Hepatocyte (in vitro differentiated cells): ENCODE measurements around the gene LFNG. TPM values are rescaled to one million over a fixed set of nuclear protein-coding genes. Genes with fewer than 3 reads are reported as not detected.

Source experiments
- DNase-seq: peaks from one replicate; pipeline ENCODE4 v3.0.0-alpha.2; 2016; ENCODE audit warnings: low spot score
- H2AFZ ChIP-seq: fragments of 200-600 bp; sonication (generic); 2 replicates; pipeline ENCODE4 v1.6.0; 2016; ENCODE audit warnings: antibody characterized with exemption, mild to moderate bottlenecking
- H3K27ac ChIP-seq: fragments of 200-600 bp; sonication (generic); 2 replicates; pipeline ENCODE4 v1.5.1; 2016; ENCODE audit warnings: mild to moderate bottlenecking
- H3K27me3 ChIP-seq: fragments of 200-600 bp; sonication (generic); 2 replicates; pipeline ENCODE4 v1.6.1; 2016
- H3K36me3 ChIP-seq: fragments of 200-600 bp; sonication (generic); replicated peaks from 2 replicates; pipeline ENCODE4 v1.5.1; 2016; ENCODE audit warnings: low read depth; ENCODE audit not compliant: insufficient read depth
- H3K4me1 ChIP-seq: fragments of 200-600 bp; sonication (generic); 2 replicates; pipeline ENCODE4 v1.5.1; 2016; ENCODE audit warnings: mild to moderate bottlenecking, moderate library complexity; ENCODE audit not compliant: insufficient read depth
- H3K4me2 ChIP-seq: fragments of 200-600 bp; sonication (generic); 2 replicates; pipeline ENCODE4 v1.6.0; 2016
- H3K4me3 ChIP-seq: fragments of 200-600 bp; sonication (generic); 2 replicates; pipeline ENCODE4 v1.5.1; 2016; ENCODE audit warnings: mild to moderate bottlenecking
- H3K79me2 ChIP-seq: fragments of 200-600 bp; sonication (generic); 2 replicates; pipeline ENCODE4 v1.6.0; 2017; ENCODE audit warnings: mild to moderate bottlenecking
- H3K9me2 ChIP-seq: fragments of 200-600 bp; sonication (generic); replicated peaks from 2 replicates; pipeline ENCODE4 v1.6.0; 2017; ENCODE audit warnings: mild to moderate bottlenecking; ENCODE audit not compliant: insufficient read depth
- H3K9me3 ChIP-seq: fragments of 200-600 bp; sonication (generic); 2 replicates; pipeline ENCODE4 v1.5.1; 2016; ENCODE audit warnings: low read depth, mild to moderate bottlenecking
- H4K20me1 ChIP-seq: fragments of 200-600 bp; sonication (generic); 2 replicates; pipeline ENCODE4 v1.6.0; 2016; ENCODE audit warnings: mild to moderate bottlenecking; ENCODE audit not compliant: insufficient read depth, poor library complexity, severe bottlenecking
- EZH2 ChIP-seq: fragments of 200-600 bp; sonication (generic); IDR thresholded peaks from 2 replicates; pipeline ENCODE4 v1.6.1; 2016; ENCODE audit warnings: antibody characterized with exemption, mild to moderate bottlenecking, borderline replicate concordance
- EZH2phosphoT487 ChIP-seq: fragments of 200-600 bp; sonication (generic); IDR thresholded peaks from one replicate; pipeline ENCODE4 v1.6.1; 2018; ENCODE audit warnings: antibody characterized with exemption, mild to moderate bottlenecking, low read depth, moderate library complexity; ENCODE audit not compliant: unreplicated experiment, severe bottlenecking
- WGBS: methylation state at CpG from one replicate; pipeline ENCODE4 v1.1.6; 2016; ENCODE audit warnings: low lambda C conversion rate; ENCODE audit errors: missing lambda C conversion rate; 5-methylcytosine and 5-hydroxymethylcytosine counted together
- polyA plus RNA-seq: library from polyadenylated mRNA; unstranded; fragments of >200 nt; fragmentation: Nextera tagmentation; extraction: Ambion mirVana; gene quantifications from 2 replicates; pipeline ENCODE4 v1.2.1, GENCODE V29; 2016
- total RNA-seq: library from RNA; depleted of rRNA; stranded (reverse); fragments of >200 nt; gene quantifications from 2 replicates; pipeline ENCODE4 v1.2.3, GENCODE V29; 2014
- TF ChIP-seq, protein P1 (sequence below): fragments of 200-600 bp; sonication (generic); IDR thresholded peaks from 2 replicates; pipeline ENCODE4 v1.5.1; 2016; ENCODE audit warnings: antibody characterized with exemption, mild to moderate bottlenecking; ENCODE audit not compliant: poor library complexity

LFNG gene
- total and polyA plus RNA-seq, 2 experiments from 2014 or later, result 1.2 to 4.5 TPM

DNA sequence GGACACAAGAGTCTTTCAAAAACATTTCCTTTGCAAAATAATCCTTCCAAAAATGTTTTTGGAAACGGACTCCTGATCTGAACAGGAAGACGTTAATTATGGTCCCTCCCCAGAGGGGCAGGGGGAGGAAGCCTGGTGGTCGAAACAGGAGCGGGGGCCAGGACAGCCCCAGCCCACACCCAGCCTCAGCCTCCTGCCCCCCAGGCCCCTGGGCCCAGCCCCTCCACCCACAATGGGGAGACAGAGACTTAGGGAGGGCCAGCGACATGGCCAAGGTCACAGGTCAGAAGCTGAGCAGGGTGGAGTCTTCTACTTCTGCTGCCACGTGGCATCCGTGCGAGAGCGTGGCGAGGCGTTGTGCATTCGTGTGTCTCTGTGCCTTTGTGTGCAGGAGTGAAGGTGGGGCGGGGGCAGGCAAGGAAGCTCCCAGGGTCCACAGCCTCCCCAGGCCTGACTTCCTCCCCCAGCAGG, 29.4 kb upstream of the LFNG start:
- H3K79me2 ChIP-seq, result no peaks in the 10 kb centered on the region
- no peaks in the 10 kb centered on the region for H3K9me3 ChIP-seq
- H3K36me3 ChIP-seq, result no peaks in the 10 kb centered on the region
- H2AFZ ChIP-seq, result no peak overlapping the region
- 74% methylated on average over 13 of the region's 13 CpGs for WGBS
- no peaks in the 10 kb centered on the region for H3K27me3 ChIP-seq
- TF ChIP-seq EZH2phosphoT487 (no peak), EZH2 (no peak)
- TF ChIP-seq, protein P1, sequence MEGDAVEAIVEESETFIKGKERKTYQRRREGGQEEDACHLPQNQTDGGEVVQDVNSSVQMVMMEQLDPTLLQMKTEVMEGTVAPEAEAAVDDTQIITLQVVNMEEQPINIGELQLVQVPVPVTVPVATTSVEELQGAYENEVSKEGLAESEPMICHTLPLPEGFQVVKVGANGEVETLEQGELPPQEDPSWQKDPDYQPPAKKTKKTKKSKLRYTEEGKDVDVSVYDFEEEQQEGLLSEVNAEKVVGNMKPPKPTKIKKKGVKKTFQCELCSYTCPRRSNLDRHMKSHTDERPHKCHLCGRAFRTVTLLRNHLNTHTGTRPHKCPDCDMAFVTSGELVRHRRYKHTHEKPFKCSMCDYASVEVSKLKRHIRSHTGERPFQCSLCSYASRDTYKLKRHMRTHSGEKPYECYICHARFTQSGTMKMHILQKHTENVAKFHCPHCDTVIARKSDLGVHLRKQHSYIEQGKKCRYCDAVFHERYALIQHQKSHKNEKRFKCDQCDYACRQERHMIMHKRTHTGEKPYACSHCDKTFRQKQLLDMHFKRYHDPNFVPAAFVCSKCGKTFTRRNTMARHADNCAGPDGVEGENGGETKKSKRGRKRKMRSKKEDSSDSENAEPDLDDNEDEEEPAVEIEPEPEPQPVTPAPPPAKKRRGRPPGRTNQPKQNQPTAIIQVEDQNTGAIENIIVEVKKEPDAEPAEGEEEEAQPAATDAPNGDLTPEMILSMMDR, result no peak
- H3K4me2 ChIP-seq, result no peak overlapping the region
- no peaks in the 10 kb centered on the region for H4K20me1 ChIP-seq
- peaks cover 13% of the 10 kb centered on the region for H3K4me1 ChIP-seq
- no peaks in the 10 kb centered on the region for H3K9me2 ChIP-seq
- no peak for DNase-seq
- H3K27ac ChIP-seq, result no peak overlapping the region
- no peak overlapping the region for H3K4me3 ChIP-seq

DNA sequence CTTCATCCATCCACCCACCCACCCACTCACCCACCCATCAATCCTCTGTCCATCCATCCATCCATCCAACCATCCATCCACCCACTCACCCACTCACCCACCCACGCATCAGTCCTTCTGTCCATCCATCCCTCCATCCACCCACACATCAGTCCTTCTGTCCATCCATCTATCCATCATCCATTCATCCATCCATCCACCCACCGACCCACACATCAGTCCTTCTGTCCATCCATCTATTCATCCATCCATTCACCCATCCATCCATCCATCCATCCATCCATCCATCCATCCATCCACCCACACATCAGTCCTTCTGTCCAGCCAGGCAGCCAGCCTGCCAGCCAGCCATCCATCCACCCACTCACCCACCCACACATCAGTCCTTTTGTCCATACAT, 27.5 kb upstream of the LFNG start:
- TF ChIP-seq EZH2, result no peak
- TF ChIP-seq EZH2phosphoT487, result no peak
- TF ChIP-seq, protein P1, result no peak
- no peaks in the 10 kb centered on the region for H3K79me2 ChIP-seq
- no peaks in the 10 kb centered on the region for H3K9me3 ChIP-seq
- H3K27me3 ChIP-seq, result no peaks in the 10 kb centered on the region
- no peak for DNase-seq
- no peak overlapping the region for H3K4me3 ChIP-seq
- WGBS, result 89% methylated on average over 1 of the region's 2 CpGs
- no peaks in the 10 kb centered on the region for H3K9me2 ChIP-seq
- no peaks in the 10 kb centered on the region for H3K36me3 ChIP-seq
- no peak overlapping the region for H3K27ac ChIP-seq
- H4K20me1 ChIP-seq, result no peaks in the 10 kb centered on the region
- no peak overlapping the region for H2AFZ ChIP-seq
- H3K4me1 ChIP-seq, result peaks cover 18% of the 10 kb centered on the region
- H3K4me2 ChIP-seq, result no peak overlapping the region

DNA sequence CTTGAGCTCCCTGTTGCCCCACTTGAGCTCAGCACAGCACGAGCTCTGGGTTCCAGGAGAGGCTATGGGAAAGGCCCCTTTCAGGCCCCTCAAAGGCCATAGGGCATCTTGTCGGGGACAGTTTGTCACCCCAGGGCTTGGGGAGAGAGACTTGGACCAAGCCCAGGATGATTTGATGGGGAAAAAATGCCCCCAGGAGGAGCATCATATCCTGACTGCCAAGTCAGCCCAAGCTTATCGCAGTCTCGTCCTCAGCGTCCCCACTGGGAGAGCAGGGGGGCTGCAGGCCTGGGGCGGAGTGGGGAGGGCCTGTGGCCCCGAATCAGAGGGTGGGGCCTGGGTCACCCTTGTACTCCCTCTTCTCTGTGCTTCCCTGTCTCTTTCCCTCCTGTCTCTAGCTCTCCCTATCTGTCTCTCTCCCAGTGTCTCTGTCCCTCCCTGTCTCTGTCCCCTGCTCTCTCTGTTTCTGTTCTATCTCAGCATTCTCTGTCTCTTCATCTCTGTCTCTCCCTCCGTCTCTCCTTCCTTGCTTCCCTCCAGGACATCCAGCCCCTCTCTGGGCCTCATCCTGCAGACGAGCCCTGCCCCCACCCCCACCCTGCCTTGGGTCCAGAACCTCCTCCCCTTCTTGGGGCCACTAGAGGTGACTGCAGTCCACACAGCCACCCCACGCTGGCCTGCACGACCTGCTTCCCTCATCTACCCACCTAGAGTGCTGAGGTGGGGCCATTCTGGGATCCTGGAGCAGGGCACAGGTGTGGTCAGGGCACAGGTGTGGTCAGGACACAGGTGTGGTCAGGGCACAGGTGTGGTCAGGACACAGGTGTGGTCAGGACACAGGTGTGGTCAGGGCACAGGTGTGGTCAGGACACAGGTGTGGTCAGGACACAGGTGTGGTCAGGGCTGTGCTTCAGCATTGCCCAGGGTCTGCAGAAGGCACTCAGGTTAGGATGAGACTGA, 26.1 kb upstream of the LFNG start:
- TF ChIP-seq, protein P1, result no peak
- no peak for TF ChIP-seq EZH2
- no peak for TF ChIP-seq EZH2phosphoT487
- H3K9me3 ChIP-seq, result no peaks in the 10 kb centered on the region
- H3K79me2 ChIP-seq, result no peaks in the 10 kb centered on the region
- H3K4me1 ChIP-seq, result peaks cover 27% of the 10 kb centered on the region
- no peaks in the 10 kb centered on the region for H3K9me2 ChIP-seq
- DNase-seq, result no peak
- H2AFZ ChIP-seq, result no peak overlapping the region
- H3K4me3 ChIP-seq, result no peak overlapping the region
- no peaks in the 10 kb centered on the region for H3K36me3 ChIP-seq
- 60% methylated on average over 9 of the region's 11 CpGs for WGBS
- H3K4me2 ChIP-seq, result no peak overlapping the region
- H3K27me3 ChIP-seq, result no peaks in the 10 kb centered on the region
- no peaks in the 10 kb centered on the region for H4K20me1 ChIP-seq
- H3K27ac ChIP-seq, result no peak overlapping the region
